ENCODE measurements around the gene MRTFB.

DNA sequence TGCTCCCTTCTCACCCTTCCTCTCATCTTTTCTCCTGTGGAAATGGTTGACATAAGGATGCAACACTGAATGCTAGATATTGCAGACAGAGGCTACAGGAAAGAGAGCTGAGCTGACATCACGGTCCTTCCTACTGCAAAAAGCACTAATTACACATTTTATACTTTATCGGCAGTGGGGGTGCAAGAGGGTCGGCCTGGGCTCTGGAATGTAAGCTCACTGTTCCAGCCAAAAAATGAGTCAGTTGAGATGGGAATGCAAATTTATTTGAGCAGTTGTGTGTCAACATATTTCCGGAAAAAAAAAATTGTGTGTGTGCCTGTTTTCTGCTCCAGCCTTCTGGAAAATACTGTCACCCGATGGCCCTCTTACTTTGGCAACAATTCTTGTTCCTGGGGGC lies 14.1 kb upstream of the MRTFB start:
- TF ChIP-seq NCOR1 (IDR thresholded peaks at IDR 0.05; ENCODE audit: borderline replicate concordance, low read length), result no peak
- no peak for TF ChIP-seq SP1 (IDR thresholded peaks at IDR 0.05)
- TF ChIP-seq SP1 (CRISPR knock-in tag; IDR thresholded peaks at IDR 0.05), result no peak
- no peak for TF ChIP-seq KLF11 (CRISPR knock-in tag; IDR thresholded peaks at IDR 0.05)
- TF ChIP-seq, protein P1, sequence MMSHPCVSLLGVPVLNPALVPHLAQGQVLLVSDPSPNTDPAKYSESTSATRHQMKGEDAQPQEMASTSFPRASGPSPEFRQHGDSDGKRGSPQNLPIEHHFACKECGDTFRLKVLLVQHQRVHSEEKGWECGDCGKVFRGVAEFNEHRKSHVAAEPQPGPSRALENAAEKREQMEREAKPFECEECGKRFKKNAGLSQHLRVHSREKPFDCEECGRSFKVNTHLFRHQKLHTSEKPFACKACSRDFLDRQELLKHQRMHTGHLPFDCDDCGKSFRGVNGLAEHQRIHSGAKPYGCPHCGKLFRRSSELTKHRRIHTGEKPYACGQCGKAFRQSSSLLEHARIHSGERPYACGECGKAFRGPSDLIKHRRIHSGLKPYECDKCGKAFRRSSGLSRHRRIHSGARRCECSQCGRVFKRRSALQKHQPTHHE (CRISPR knock-in tag; IDR thresholded peaks at IDR 0.05; ENCODE audit: borderline replicate concordance), result no peak
- TF ChIP-seq, protein P2, sequence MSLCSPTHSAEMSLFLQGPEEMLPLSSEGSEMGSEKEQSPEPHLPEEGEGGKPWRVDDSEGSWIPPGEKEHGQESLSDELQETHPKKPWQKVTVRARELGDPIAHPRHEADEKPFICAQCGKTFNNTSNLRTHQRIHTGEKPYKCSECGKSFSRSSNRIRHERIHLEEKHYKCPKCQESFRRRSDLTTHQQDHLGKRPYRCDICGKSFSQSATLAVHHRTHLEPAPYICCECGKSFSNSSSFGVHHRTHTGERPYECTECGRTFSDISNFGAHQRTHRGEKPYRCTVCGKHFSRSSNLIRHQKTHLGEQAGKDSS (CRISPR knock-in tag; IDR thresholded peaks at IDR 0.05; ENCODE audit: borderline replicate concordance, low read depth), result no peak
- TF ChIP-seq, protein P3, sequence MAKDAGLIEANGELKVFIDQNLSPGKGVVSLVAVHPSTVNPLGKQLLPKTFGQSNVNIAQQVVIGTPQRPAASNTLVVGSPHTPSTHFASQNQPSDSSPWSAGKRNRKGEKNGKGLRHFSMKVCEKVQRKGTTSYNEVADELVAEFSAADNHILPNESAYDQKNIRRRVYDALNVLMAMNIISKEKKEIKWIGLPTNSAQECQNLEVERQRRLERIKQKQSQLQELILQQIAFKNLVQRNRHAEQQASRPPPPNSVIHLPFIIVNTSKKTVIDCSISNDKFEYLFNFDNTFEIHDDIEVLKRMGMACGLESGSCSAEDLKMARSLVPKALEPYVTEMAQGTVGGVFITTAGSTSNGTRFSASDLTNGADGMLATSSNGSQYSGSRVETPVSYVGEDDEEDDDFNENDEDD (CRISPR knock-in tag; IDR thresholded peaks at IDR 0.05; ENCODE audit: borderline replicate concordance), result no peak

Measured in HepG2 (cell line).